ENCODE measurements around the gene IMPA2.
A peak's percentile ranks its signal among the peaks of the same experiment; 100 is the strongest.

The IMPA2 gene

DNA sequence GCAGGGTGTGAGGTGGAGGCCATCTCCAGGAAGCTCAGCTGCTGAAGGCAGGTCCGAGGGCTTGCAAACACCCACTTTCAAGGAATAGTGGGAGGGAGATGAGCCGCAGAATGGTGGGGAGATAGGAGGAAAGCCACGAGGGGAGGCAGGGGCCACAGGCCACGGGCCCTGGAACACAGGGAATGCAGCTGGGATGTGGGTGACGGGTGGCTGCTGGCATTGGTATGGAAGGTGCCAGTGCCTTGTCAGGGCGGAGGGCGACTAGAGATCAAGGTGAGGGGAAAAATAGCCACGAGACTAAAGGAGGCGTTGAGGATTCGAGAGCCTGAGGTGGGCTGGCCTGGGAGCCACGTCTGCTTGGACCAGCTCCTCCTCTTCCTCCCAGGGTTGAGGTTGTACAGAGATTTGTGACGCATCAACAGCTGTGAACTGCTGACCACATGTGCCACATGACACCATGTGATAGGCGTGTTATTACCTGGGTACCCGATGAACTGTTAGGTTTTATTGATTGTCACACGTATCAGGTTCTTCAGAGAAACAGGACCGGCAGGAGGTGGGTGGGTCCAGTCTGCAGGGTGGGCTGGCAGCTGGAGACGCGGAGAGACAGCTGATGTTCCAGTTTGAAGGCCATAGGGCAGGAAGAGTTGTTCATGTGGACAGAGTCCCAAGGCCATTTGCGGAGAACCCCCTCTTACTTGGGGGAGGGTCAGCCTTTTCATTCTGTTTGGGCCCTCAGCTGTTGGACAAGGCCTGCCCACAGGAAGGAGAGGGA, 9.9 kb downstream of the IMPA2 start:
- DNase-seq = no peak

DNA sequence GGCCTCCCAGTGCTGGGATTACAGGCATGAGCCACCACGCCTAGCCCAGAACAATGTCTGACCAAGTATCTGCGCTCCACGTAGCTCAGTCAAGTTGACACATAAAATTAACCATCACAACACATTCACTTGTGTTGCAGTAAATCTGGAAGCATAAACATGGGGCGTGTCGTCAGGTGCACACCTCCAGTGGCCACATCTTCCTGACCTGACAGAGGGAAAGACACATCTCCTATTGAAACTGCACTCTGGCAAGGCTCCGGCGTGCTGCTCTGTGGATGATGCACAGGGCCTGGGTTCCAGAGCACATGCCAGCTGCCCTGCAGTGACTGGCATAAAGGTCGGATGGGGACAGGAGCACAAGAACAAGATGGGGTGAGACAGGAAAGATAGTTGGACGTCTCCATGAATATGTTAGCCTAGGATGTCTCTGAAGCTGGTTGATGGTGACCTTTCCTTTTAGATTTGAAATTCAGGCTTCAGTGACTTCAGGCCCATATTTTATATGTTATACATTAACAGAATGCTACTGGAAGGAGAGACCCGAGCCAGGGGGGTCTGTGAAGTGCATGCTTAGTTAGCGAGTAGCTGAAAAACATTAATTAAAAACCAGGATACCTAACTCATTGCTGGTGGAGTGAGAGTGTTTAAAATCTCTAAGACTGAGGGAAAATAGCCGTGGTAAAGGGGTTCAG, 10.9 kb downstream of the IMPA2 start:
- DNase-seq = no peak

DNA sequence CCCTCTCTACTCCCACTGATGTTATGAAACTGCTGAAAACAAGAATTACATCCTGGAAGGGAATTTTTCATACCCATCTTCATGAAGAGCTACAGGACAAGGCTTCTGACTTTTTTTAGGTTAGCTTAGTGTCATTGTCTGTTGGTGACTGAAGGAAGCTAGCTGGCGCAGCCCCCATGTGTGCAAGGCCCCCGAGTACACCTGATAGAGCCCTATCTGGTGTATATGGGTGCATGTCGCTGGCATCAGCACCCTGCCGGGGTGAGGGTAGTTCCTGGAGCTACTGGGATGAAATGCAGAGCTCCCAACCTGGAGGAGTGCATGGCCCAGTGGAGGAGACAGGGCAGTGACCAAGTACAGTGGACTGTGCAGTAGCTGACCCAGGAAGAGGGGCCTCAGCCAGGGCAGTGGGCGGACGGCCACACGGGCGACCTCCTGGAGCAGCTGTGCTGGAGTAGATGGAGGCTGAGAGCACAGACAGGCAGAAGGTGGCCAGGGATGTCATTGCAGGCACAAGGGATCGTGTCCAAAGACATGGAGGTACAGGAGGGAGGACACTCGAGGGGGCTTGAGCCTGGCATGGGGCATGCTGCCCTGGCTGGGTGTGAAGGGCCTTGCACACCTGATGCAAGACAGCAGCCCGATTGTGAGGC, 12.1 kb downstream of the IMPA2 start:
- DNase-seq = no peak

DNA sequence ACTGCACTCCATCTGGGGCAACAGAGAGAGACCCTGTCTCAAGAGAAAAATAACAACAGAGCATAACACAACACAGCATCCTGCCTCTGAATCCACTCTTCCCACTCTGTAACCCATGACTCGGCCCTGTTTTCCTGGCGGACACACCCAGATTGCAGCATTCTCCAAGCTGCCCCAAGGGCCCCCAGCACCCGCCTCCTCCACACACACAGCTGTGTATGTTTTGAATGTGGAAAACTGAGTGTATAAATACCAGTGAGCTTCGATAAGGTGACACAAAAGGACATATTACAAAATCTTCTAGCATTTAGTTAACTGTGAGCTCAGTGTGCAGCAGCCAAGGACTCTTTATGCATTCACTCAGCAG, 13.0 kb downstream of the IMPA2 start:
- no peak for DNase-seq

DNA sequence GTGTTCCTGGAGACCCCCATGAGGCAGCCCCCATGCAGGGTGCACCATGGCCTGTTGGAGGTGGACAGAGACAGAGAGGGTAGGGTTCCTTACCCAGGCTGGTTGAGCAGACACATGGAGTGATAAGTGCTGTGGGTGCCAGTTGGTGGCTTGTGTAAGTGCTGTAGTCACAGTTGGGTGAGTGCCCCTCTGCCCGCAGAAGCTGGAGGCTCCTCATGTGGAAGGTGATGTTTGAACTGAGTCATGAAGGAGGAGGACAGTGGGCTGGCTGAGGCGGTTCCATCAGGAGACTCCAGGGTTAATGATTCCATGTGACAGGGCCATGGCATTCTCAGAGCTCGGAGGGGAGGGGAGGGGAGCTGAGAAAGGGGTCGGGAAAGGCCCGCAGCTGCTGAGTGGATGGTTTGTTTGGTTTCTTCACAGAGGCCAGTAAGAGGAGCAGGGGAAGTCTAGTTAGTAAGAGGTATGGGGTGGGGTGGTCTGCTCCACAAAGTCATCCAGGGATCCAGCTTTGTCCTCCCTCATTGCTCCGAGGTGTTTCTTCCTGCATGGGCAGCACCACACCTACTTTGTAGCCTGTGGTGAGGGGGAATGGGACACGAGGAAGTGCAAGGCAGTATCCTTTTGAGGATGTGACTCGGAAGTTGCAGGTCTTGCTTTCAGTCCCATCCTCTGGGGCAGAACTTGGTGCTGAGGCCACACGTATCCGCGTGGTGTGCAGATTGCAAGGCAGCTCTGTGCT, 13.6 kb downstream of the IMPA2 start:
- DNase-seq = no peak

DNA sequence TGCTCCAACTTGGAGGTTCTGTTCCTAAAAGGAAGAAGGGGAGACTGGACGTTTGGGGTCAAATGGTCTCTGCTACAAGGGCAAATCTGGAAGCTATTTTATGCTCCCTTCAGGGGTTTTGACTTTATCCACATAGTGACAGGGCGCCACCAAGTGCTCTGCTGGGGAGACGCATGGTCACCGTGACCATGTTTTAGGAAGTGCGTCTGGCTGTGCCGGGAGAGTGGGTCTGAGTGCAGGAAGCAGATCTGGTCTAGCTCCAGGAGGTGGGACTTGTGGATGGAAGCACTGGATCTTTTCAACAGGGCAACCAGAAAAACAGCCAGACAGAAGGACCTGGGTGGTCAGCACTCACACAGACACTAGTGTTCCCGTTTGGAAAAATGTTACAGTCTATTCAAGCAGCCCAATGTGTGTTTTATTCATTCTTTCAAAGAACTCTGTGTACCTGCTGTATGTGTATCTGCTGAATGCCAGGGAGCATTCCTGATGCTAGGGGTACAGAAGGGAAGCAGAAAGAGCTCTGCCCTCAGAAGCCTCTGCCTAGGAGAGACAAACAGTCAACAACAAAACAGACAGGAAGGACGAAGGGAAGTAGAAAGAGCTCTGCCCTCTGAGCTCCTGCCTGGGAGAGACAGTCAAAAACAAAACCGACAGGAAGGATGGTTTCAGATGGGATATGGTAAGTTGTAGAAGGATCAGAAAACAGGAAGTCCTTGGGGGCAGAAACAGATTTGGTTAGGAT, 14.3 kb downstream of the IMPA2 start:
- DNase-seq = peak; percentile 80

DNA sequence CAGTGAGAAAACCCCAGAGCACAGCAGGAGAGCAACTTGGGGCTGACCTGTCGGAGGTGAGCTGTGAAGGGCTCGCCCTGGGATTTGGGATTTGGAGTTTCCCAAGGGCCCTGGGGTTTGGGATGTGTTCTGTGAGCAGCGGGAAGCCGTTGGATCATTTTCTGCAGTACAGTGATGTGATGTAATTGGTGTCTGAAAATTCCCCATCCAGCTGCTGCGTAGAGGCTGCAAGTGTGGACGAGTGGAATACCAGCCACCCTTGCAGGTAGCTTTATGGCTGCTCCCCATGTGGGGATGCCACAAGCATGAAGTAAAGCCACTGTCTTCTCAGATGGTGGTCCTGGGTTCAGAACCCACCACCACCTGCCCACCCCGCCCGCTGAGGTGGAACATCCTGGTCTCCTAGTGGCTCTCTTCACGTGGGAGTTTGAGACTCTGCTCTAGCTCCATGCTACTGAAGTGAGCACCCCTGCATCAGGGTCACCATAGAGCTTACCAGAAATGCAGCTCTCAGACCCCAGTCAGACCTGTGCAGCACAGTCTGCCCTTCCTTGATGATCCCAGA, 15.0 kb downstream of the IMPA2 start:
- no peak for DNase-seq

DNA sequence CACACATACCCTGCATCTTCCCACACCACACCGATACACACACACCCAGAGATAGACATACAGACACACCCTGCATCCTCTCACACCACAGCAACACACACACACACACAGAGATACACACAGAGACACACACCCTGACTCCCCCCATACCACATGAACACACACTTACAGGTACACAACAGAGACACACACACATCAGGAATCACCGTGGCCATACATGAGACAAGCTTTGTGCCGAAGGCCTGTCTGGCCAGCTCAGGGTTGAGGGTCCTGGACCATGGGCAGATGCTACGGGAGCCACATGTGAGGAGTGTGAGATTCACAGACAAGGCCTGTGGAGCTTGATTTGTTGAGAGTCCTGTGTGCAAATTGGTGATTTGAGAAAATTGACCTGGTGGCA, 15.6 kb downstream of the IMPA2 start:
- no peak for DNase-seq

DNA sequence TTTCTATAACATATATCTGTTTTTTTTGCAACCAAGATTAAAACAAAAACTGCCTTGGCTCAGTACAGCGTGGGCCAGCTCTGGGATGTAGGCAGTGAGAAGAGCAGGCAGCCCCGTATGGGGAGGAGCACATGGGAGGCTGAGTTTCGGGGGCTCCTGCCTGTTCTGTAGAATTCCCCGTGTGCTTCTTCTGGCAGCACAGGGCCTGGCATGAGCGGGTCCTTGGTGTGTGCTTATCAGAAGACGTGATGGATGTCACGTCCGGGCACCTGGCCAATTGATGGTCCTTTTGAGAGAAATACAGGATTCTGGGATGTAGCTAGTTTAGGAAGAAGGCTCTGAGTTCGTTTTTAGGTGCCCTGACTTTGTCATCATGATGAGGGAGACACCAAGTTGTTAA, 16.2 kb downstream of the IMPA2 start:
- DNase-seq = no peak

DNA sequence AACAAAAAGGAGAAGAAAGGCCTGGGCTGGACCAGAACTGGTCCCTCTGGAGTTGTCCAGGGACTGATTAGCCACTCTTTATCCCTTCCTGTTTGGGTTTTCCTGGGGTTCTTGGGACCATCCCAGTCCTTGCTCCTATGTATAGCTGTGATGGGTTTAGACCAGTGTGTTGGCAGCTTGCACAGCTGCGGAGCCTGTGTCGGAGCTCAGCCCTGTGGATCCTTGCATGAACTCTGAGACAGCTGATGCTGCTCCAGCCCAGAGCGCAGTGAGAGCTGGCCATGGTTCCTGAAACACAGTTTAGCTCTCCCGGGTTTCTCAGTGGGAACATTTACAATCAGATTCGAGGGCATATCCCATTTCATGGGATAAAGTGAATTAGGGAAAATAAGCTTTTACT, 16.9 kb downstream of the IMPA2 start:
- DNase-seq = peak; percentile 53

DNA sequence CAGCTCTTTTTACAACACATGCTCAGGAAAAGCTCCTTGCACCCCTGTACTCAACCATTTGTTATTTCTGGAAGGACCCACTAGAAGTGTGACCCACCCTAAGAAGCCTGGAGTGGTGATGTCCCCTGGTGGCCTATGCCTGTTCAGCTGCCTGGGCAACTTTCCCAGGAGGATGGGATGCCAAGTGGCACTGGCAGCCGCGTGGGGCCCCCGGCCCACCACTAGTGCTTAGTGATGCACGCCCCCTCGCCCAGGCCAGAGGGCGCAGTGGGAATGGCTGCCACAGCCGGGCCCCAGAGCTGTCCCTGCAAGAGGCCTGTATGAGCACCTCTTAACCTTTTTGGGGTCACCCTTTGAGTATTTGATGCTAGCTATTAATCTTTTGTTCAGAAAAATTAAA, 18.1 kb downstream of the IMPA2 start:
- DNase-seq = no peak

DNA sequence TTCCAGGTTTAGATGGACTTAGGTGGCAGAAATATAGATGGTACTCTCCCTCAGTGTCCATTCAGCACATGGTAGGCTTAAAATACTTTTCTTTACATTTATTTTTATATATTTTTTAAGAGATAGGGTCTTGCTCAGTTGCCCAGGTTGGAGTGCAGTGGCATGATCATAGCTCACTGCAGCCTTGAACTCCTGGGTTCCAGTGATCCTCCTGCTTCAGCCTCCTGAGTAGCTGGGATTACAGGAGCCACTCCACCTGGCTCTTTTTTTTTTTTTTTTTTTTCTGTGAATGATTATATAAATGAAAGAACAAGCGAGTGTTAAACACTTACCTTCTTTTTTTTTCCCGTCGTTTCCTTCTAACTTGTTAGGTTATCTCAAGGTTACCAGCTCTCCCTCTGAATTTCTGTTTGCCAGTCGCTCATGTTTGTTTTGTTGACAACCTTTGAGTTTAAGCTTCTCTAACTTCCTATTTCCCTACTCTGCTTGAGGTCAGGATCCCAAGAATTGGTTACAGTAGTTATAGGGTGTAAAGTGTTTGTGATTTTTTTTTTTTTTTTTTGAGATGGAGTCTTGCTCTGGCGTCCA, 18.9 kb downstream of the IMPA2 start:
- DNase-seq = no peak

DNA sequence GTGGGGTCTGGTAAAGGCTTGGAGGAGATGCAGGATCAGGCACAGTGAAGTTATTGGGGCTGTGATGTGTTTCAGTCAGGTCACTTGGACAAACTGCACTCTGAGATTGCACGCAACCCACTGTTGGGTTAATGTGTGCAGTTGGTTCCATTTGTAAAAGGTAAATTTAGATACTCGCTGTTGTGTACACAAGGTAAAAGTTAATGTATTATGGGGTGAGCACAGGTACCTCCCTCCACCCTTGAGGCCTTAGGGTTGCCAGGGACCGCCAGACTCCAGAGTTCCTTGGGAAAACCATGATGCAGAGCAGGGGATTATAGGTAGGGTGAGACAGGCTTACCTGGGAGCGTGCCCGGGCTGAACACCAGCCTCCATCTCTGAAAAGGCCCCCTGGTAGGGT, 20.1 kb downstream of the IMPA2 start:
- DNase-seq = no peak

DNA sequence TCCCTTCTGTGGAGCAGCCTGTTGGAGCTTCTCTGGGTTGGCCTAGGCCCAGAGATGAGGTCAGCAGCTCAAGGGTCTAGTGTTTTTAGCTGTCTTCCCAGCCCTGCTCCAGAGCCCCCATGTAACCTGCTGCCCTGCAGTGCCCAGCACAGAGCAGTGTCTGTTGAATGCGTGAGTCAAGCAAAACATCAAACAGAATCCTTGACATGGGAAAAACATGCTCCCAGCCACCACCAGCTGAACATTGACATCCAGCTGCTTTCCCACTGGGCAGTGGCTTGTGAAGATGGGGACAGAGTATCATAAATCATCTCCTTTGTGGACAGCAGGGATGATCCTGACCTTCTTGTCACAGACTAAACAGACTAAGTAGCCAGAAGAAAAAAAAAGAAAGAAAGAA, 22.6 kb downstream of the IMPA2 start:
- no peak for DNase-seq

DNA sequence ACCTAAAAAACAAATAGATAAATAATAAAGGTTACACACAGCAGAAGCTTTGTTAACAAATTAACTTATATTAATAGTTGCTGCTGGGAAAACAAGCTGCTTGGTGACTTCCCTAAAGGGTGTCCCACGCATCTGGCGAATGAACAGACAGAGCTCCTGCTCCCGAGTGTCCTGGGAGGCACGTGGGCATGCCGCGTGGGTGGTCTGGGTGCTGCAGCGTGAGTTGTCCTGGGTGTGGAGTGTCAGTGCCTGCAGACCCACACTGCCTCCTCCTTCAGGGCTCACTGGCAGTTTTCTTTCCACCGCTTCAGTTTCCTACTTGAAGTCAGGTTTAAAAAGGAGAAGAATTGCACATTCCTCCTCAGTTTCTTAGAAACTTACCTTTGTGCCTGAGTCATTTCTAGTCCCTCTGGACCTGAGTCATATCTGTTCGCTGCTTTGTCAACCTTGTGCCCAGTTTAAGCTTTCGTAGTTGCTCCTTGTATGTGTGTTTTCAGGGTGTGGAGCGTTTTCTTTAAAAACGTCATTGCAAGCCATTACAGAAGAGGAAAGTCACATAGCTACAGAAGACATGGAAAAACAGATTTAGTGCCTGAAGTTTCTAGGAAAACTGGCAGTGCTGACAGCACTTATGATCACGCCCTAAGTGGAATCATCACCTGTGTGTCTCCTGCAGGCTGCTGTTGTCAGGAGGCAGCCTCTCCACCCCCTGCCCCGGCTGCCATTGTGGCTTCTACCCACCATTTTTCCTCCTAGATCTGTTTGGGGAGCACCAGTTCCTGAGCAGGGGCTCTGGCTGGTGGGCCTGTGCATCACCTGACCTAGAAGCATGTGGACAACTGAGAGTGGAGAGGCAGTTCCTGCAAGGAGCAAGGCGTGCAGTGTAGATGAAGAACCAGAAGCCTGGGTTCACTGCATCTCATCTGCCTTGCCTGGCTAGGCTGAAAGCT, 24.5 kb downstream of the IMPA2 start:
- no peak for DNase-seq

DNA sequence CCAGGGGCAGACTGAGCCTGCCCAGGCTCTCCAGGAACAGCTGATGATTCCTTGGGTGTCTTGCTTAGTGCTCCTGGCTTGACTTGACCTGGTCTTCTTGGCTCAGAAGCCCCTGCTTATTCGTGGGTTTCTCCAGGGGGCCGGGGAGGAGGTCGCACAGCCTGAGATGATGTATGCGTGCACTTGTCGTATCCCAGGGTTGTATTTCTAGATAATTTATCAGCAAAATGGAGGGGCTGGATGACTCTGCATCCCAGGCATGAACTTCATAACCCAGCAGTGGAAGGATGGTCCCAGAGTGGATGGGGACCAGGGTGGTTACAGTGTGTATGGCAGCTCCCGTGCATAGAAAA, 25.2 kb downstream of the IMPA2 start:
- DNase-seq = no peak

DNA sequence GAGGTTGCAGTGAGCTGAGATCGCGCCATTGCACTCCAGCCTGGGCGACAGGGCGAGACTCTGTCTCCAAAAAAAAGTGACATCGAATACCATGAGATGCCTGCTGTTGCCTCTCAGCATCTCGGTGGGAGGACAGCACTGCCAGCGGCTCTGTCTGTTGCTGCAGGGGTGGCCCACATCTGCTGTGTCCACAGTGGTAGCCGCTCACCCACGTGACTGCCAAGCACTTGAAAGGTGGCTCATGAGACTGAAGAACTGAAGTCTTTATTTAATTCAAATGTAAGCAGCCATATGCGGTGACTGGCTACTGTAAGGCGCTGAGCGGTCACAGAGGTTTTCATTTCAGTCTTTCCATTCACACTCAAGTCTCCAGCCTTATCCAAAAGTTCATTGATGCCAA, 25.8 kb downstream of the IMPA2 start:
- DNase-seq = no peak

DNA sequence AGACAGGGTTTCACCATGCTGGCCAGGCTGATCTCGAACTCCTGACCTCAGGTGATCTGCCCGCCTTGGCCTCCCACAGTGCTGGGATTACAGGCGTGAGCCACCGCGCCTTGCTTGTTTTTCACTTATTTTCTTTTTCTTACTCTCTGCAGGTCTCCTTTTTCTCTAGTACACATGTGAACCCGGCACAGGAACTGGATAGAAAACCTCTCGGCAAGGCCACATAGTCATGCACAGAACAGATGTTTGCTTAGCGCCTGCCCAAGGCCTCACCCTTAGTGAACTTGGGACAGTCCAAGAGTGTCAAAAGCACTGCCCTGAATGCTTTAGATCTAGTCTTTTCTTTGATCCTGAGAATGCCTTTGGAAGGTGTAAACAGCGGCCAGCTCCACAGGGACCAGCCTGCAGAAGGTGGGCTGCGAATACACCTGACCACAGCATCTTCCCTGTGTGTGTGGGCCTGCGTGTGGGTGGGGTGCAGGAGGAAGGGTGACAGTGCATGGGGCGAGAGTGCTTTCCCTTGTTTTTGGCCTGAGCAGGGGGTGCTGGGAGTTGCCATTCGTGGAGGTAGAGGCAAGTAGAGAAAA, 27.0 kb downstream of the IMPA2 start:
- DNase-seq = no peak

DNA sequence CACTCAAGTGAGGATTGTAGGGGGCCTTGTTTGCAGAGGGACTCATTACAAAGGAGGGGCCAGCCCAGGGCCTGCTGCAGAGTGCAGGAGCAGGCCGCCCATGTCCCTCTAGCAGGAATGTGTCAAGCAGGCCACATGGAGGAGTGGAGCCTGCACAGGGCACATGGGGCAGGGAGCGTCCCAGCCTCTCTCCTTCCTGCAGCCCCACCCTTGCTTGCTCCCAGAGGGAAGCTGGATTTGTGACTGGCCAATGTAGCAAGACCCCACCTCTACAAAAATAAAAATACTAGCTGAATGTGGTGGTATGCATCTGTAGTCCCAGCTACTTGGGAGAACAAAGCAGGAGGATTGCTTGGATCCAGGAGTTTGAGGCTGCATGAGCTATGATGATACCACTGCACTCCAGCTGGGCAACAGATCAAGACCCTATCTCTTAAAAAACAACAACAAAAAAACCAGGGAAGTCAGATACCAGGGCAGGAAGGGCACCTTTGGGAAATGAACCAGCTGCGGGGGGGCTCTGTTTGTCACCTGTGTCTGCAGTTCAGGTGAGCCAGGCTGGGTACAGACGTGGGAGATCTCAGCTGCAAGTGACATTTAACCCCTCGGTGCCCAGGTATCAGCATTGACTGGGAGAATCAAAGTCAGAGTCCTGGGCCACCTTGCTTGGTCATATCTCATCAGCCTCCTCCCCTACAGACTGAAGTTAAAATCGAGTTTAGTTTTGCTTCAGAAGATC, 27.7 kb downstream of the IMPA2 start:
- no peak for DNase-seq
